Fibroblast of skin of right quadriceps (primary cell): ENCODE measurements around the gene HMGCLL1.

Source experiments
- DNase-seq: peaks from one replicate; pipeline ENCODE4 v3.0.0-alpha.2; 2013

HMGCLL1 gene

DNA sequence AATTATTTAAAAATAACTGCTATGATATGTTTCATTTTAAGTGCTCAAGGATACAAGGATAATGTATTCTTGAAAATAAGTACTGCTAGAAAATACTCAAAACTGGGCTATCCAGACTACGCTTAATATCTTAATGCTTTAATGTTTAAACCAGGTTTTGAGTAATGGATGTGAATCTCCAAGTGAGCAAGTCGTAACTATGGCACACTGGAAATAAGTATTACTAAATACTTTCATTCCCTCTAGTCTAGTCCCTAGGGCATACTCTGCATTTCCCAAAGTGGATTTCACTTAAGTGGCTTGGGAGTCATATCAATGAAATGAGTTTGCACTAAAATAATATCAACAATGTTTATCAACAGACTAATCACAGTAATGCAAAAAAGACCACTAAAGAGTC, 48.1 kb downstream of the HMGCLL1 start:
- DNase-seq = no peak

- DNase-seq = peak; percentile 3
These were observed 50.4 kb downstream of the HMGCLL1 start for GRCh38 chr6:55528624-55529023.

DNA sequence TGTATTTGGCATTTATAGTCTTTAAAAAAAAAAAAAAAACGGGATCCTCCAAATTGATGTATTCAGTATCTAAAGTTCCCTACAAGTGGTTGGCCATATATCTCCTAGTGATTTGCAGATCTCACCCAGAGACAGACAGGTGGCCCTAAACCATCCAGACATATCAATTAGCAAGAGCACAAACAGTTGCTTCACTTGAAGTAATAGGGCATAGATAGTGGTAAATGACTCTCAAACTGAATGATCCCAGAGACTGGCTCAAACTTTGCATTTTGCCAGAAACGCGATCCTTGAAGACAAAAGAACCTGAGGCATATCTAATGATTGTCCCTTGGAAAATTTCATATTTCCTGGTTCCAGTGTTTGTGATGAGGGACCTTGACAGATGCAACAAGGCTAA, 54.6 kb downstream of the HMGCLL1 start:
- DNase-seq = no peak

DNA sequence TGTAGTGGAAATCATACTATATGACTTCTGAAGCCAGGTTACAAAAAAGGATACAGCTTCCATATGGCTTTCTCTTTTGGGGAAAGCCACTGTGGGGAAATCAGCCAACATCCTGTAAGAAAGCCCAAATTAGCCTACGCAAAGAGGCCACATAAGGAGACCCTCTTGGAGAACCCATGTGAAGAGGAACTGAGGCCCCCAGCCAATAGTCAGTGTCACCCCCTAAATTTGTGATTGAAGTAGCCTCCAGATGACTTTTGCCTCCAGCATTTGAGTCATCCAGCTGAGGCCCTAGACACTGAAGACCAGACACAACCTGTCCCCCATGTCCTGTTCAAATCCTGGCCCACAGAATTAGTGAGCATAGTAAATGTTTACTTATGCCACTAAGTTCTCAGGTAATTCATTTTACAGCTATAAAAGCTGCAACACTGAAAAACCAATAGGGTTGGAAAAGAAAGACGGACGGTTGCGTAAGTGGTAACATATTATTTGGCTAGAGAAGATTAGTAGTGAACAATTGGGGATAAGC, 60.4 kb downstream of the HMGCLL1 start:
- DNase-seq = no peak

DNA sequence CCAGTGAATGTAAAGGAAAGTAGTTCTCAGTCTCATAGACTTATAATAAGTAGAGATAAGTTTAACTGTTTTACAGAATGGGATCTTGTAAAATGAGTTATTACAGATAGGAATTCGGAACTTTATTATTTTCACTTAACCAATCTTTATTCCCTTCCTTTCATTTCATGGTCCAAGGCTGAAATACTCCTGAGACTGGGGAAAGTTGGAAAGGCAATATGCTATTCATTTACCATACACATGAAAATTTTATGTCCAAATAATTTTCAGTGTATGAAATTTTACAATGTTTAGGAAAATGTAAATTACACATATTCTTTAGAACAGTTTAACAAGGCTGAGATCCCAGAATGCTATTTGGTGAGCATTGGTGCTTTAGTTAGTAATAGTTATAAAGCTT, 62.3 kb downstream of the HMGCLL1 start:
- DNase-seq = no peak

DNA sequence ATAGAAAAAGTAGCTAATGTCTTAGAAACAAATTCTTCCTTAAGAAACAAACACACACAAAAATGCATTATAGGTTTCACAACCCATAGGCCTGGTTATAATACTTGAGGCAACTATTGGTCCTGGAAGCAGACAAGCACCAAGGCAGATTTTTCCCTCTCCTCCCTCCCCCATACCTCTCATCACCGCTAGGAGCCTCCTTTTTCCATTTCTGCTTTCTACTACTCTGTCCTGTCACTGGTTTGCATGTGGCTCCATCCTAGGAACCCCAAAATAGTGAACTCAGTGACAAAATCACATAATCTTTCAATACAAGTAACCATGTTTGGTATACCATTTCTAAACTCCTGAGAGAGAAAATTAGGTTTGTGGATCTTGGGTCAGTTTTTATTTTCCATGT, 66.1 kb downstream of the HMGCLL1 start:
- DNase-seq = no peak

- no peak for DNase-seq
These were observed 67.7 kb downstream of the HMGCLL1 start for GRCh38 chr6:55511122-55511800.

DNA sequence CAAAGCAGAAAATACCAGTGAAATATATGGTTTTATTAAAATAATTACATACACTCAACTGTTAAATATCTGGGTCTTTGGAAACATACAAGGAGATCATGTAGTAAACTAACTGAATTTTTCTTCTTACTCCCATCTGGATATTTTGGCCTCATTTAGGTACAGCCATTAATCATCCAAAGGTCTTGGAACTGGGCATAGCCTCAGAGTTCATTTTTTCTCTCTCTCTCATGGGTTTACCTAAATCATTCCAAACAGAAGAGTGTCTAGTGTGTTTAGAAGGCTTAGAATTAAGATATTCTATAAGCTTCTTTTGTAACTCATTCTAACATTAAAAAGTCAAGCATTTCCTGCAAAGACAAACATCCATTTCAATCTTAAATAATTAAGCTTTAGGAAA, 79.4 kb downstream of the HMGCLL1 start:
- DNase-seq = no peak

- no peak for DNase-seq
These were observed 81.3 kb downstream of the HMGCLL1 start for GRCh38 chr6:55497694-55498093.

DNA sequence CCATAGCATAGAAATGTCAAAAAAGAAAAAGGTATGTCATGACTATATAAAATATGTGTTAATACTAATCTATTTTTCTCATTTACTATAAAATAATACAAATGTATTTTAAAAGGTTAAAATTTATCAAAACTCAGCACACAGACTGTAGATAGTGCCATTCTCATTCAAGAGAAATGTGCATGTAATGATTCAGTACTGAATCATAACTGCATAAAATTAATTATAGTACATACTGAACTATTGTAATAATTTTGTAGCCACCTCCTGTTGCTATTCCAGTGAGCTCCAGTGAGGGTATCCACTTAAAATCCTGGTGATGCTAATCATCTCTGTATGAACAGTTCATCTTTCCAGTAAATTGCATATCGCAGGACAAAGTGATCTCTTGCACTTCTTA, 82.8 kb downstream of the HMGCLL1 start:
- peak; percentile 5 for DNase-seq

DNA sequence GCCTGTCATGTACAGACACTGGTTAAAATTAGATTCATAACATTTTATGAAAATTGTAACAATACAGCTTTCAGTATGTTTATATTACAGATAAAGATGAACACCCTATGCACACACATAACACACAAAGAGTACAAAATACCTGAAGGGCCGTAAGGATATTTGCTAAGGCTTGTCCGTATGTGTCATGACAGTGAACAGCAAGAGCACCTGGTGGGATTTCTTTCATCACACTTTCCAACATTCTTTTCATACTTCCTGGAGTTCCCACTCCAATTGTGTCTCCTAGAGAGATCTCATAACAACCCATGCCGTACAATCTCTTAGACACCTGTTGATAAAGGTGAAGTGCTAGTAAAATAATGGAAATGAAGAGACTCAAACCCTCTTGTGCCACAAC, 83.7 kb downstream of the HMGCLL1 start:
- DNase-seq = no peak

DNA sequence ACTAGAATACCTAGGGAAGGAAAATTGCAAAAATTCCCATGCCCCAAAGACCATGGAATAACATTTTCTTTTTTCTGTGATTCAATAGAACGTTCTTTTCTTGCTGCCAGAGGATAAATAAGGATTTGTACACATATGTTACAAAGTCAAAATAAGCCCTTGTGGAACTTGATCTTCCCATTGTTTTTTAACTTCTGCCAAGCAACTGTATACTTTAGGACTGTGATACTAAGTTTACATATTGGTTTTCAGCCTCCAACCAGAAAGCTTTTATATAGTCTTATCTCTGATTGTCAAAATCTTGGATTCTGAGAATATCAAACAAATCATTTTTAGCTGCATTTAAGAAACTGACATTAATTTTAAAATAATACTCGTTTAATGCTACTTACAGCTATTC, 84.6 kb downstream of the HMGCLL1 start:
- DNase-seq = no peak

DNA sequence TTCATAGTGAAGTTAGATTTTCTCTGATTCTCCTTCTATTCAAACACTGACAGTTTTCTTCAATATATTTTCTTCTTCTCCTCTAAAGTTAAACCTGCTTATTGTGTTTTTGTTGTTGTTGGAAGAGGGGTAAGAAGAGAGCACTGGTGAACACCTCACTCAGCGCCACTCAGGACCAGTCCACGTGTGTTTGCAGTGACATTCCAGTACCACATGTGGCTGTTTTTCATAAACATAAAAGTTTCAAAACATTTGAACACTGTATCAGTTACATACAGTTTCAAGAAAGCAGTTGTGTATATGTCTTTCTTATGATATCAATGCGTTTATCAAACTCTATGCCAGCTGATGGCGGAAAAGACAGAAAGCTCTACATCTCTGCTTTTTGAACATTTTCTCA, 86.7 kb downstream of the HMGCLL1 start:
- no peak for DNase-seq

DNA sequence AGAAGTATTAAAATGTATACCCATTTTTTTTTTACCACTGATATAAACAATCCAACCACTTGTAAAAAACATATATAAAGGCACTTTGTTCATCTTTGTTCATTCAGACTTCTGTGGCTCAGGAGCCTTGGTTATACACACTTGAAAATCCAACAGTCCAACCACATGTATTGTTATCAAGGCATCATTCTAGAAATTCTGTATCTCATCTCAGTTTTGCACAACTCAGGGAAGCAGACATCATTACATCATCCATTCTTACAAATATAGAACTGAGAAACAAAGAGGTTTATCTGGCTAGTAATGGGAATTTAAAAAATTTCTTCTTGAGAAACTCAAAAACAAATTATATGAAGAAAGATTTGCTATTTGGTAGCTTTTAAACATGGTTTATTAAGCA, 88.1 kb downstream of the HMGCLL1 start:
- DNase-seq = no peak

DNA sequence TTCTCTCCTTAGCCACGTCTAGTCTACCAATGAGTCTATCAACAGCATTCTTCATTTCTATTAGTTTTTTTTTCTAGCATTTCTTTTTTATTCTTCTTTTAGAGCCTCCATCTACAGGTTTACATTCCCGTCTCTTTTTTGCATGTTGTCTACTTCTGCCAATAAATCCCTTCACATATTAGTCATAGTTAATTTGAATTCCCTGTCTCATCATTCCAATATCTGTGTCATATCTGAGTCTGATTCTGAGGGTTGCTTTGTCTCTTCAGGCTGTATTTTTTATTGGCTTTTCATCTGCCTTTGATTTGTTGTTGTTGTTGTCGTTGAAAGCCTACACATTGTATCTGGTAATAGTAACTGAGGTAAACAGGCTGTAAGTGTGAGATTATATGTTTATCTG, 104.6 kb downstream of the HMGCLL1 start:
- peak; percentile 4 for DNase-seq

GRCh38 chr6:55473722-55474121, 105.3 kb downstream of the HMGCLL1 start:
- no peak for DNase-seq

DNA sequence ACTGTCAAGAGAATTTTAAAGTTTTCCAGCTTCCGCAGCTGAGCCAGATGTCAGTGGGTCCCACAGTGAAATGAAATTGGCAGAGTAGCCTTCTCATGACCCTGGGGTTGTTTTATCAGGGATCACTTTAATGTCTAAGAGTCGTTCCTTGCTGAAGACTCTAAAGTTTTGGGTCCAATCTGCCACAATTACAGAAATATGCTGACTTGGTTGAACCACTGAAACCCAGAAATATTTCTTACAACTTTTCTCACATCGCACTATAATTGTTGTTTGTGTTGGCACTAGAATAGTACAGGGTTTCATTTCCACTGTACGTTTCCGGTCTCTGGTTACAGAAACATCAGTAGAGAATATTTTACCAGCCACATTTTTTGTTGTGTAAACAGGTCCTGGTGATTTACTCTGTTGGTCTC, 109.0 kb downstream of the HMGCLL1 start:
- DNase-seq = no peak

GRCh38 chr6:55456016-55456415, 123.0 kb downstream of the HMGCLL1 start:
- DNase-seq = no peak

DNA sequence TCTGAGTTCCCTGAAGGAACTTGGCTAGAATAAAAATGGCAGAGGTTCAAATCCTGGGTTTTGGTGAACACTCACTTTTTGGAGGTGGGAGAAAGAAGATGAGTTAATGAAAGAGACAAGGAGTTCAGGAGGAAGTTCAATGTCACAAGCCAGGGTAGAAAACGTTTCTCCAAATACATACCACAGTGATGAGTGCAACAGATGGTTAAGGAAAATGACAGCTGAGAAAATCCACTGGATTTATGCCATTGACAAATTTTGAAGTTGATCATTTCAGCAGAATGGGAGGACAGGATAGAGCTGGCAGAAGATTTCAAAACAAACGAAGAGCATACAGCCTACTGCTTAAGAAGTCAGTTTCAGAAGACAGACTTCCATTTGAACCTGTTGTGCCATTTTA, 129.0 kb downstream of the HMGCLL1 start:
- DNase-seq = peak; percentile 28

DNA sequence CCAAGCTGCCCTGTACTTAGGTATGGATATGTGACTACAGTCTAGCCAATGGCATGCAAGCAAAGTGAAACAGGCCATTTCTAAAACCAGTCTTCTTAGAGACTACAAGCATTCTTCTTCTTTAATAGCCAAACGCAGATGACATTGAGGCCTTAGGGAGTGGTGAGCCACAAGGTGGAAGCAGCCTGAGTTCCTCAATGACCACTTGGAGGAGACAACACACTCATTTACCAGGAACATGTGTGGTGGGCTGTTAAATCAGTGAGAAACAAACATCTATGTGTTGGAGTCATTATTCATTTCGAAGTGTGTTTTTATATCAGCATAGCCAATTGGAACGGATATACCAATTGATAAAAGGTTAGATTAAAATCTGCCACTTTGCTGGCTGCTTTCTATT, 129.8 kb downstream of the HMGCLL1 start:
- DNase-seq = no peak

DNA sequence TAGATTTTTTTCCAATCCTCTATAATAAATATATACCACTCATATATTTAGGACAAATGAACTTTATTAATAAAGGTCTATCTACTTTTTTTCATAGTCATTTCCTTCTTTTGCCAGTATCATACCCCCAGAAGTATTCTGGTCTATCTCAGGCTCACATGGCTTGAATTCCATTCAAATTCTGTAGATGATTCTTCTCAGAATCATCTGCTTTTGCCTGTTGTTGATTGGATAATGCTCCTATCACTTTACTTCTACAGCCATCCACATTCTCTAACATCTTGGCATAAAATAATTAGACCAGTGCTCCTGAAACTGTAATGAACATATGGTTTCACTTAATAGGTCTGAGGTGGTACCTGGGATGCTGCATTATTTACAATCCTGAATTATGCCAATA, 130.5 kb downstream of the HMGCLL1 start:
- DNase-seq = peak; percentile 48

DNA sequence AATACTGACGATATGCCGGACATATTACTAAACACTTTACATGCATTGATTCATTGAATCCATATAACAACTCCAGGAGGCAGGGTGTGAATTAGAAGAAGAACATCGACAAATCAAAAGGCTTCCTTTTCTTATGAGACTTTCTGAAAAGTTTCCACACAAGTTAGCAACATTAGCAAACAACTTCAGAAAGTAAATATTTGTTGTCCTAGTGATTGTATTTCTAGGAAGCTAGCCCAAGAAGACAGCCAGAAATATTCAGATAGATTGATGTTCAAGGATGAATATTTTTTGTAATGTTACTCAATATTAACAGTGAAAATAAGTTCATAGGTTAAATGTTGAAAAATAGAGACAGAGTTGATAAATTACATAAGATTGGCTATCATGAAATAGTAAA, 131.1 kb downstream of the HMGCLL1 start:
- no peak for DNase-seq

- peak; percentile 26 for DNase-seq
These were observed 133.3 kb downstream of the HMGCLL1 start for GRCh38 chr6:55445648-55446204.

DNA sequence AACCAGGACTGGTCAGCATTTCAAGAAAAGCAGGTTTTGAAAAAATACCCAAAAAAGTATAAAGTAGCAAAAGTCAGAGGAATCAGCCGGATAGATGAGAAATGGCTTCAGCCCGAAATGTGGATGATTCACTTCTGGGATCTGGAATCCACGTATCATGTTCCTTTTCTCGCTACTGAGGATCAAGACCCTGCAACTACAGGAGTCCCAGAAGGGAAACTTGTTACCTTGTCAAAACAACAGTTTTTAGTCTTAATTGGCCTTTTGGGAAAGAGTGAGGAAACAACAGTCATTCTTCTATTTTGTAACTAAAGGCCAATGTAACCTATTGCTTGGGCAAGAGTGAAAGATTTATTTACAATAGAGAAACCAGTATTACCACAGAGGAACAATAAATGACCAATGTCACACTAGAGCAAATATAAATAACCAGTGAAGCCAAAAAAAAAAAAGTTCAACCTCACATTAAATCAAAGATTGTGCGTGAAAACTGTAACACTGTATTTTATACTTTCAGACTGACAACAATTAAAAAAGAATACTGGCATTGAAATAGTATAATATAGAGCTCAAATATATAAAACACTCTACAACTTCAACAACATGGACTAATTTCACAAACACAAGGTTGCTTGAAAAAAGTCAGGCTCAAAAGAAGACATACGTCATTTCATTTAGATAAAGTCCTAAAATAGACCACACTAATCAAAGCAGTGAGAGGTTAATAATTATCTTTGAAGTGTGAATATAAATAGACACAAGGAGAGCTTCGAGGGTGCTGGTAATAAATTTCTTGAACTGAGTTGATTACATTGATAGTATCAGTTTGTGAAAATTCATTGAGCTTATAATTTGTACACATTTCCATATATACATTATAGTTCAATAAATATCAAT, 135.5 kb downstream of the HMGCLL1 start:
- no peak for DNase-seq
